Naive thymus-derived CD4-positive, alpha-beta T cell (primary cell): ENCODE results near the gene PRPS2. TPM values are rescaled to one million over a fixed set of nuclear protein-coding genes. Genes with fewer than 3 reads are reported as not detected.
A peak's percentile ranks its signal among the peaks of the same experiment; 100 is the strongest.

Experiments used
- ATAC-seq: fragments of 150-1000 bp; cut with Tn5 transposase; 2 replicates; pipeline ENCODE4 v1.10.0; 2021; ENCODE audit warnings: mild to moderate bottlenecking, moderate library complexity
- CTCF ChIA-PET: fragments of 350-600 bp; sonication (Branson Sonifier 250); formaldehyde crosslinking; loops from one replicate; lab custom pipeline; 2021; ENCODE audit warnings: antibody characterized with exemption; lab: Charles Lee
- POLR2A ChIA-PET: fragments of 350-600 bp; sonication (Branson Sonifier 250); formaldehyde crosslinking; loops from one replicate; lab custom pipeline; 2021; ENCODE audit warnings: antibody characterized with exemption, inconsistent platforms; lab: Charles Lee
- DNase-seq, 9 donors: peaks; one replicate each; pipeline versions ENCODE4 v3.0.0 to v3.0.0-alpha.2; 2020 to 2022; ENCODE audit warnings: mixed read lengths in 1 of 9
- H3K27ac ChIP-seq: one replicate; pipeline ENCODE4 v1.7.0; 2013; ENCODE audit warnings: mild to moderate bottlenecking, low read depth, low read length, moderate library complexity
- H3K27me3 ChIP-seq, 2 donors: one replicate each; pipeline ENCODE4 v1.7.0; 2013; ENCODE audit warnings: low read length in 2 of 2, mild to moderate bottlenecking in 2 of 2, moderate library complexity in 2 of 2; ENCODE audit not compliant: control insufficient read depth in 2 of 2, insufficient read depth in 2 of 2
- H3K36me3 ChIP-seq, 3 experiments: 1 replicate in 2 of 3; 2 replicates in 1 of 3; pipeline ENCODE4 v1.7.0; 2013; ENCODE audit warnings: low read length in 3 of 3, mild to moderate bottlenecking in 3 of 3, moderate library complexity in 1 of 3; ENCODE audit not compliant: insufficient read depth in 3 of 3, control insufficient read depth in 2 of 3
- H3K4me1 ChIP-seq, 2 donors: one replicate each; pipeline ENCODE4 v1.7.0; 2013; ENCODE audit warnings: low read length in 2 of 2, mild to moderate bottlenecking in 2 of 2, moderate library complexity in 1 of 2; ENCODE audit not compliant: control insufficient read depth in 2 of 2, insufficient read depth in 2 of 2
- H3K4me3 ChIP-seq: 2 replicates; pipeline ENCODE4 v1.7.0; 2013; ENCODE audit warnings: mild to moderate bottlenecking, low read length
- H3K9me3 ChIP-seq, 3 experiments: 1 replicate in 2 of 3; 2 replicates in 1 of 3; pipeline ENCODE4 v1.7.0; 2013; ENCODE audit warnings: low read length in 3 of 3; ENCODE audit not compliant: control insufficient read depth in 2 of 3
- H3K27ac Mint-ChIP-seq, 9 donors: one replicate each; pipeline ENCODE4 v1.8.0; 2020 to 2022; ENCODE audit warnings: mixed read lengths in 9 of 9, mild to moderate bottlenecking in 8 of 9, moderate library complexity in 5 of 9, inconsistent platforms in 2 of 9
- H3K27me3 Mint-ChIP-seq, 5 donors: one replicate each; pipeline ENCODE4 v1.8.0; 2021 to 2022; ENCODE audit warnings: mixed read lengths in 5 of 5, mild to moderate bottlenecking in 1 of 5
- H3K36me3 Mint-ChIP-seq, 5 donors: one replicate each; pipeline ENCODE4 v1.8.0; 2020 to 2022; ENCODE audit warnings: mixed read lengths in 5 of 5, mild to moderate bottlenecking in 3 of 5, inconsistent platforms in 1 of 5
- H3K4me1 Mint-ChIP-seq, 7 donors: one replicate each; pipeline ENCODE4 v1.8.0; 2020 to 2022; ENCODE audit warnings: mixed read lengths in 7 of 7, mild to moderate bottlenecking in 3 of 7, inconsistent platforms in 1 of 7
- H3K4me3 Mint-ChIP-seq, 10 donors: one replicate each; pipeline ENCODE4 v1.8.0; 2020 to 2022; ENCODE audit warnings: mild to moderate bottlenecking in 10 of 10, mixed read lengths in 10 of 10, moderate library complexity in 6 of 10, inconsistent platforms in 2 of 10
- H3K9me3 Mint-ChIP-seq, 11 donors: one replicate each; pipeline ENCODE4 v1.8.0; 2020 to 2022; ENCODE audit warnings: mixed read lengths in 11 of 11, mild to moderate bottlenecking in 4 of 11, inconsistent platforms in 1 of 11, moderate library complexity in 1 of 11
- intact Hi-C, 2 donors: fragments of 100-400 bp; cut with micrococcal nuclease; formaldehyde crosslinking; loops; one replicate each; pipeline ENCODE4 v1.15.1; 2023
- polyA plus RNA-seq, 2 donors: library from polyadenylated mRNA; unstranded; fragments of 300-500 nt; fragmentation: Illumina TruSeq; gene quantifications; one replicate each; pipeline ENCODE4 v1.2.3, GENCODE V29; 2021
- total RNA-seq, 6 experiments: library from RNA in 5 of 6; stranded (reverse) in 5 of 6; gene quantifications; 1 replicate in 5 of 6; 2 replicates in 1 of 6; pipeline ENCODE4 v1.2.3 and lab custom pipeline; 2021 to 2026

PRPS2 gene
- total and polyA plus RNA-seq, 7 experiments from 2014 or later = 24.7 to 95.8 (median 32.0) TPM

DNA sequence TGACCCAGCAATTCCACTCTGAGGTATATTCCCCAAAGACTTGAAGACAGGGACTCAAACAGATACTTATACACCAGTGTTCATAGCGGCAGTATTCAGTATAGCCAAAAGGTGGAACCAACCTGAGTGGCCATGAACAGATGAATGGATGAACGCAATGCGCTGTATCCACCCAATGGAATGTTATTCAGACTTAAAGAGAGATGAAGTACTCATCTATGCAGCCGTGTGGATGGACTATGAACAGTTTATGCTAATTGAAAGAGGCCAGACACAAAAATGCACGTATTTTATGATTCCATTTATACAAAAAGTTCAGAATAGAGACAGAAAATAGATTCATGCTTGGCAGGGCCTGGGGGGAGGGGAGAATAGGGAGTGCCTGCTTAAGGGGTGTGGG is 26.3 kb downstream of the PRPS2 start:
- CTCF ChIA-PET = no interaction called here
- no peak for ATAC-seq
- no peaks in the 10 kb centered on the region for H3K9me3 ChIP-seq
- H3K27me3 ChIP-seq = no peaks in the 10 kb centered on the region
- H3K36me3 Mint-ChIP-seq = peaks cover 0 to 23% (median 0%) of the 10 kb centered on the region in 5 donors
- no peak overlapping the region for H3K4me3 ChIP-seq
- no peak for DNase-seq
- H3K9me3 Mint-ChIP-seq = no peaks in the 10 kb centered on the region
- H3K27ac ChIP-seq = no peak overlapping the region
- H3K4me3 Mint-ChIP-seq = no peak overlapping the region
- POLR2A ChIA-PET = no interaction called here
- peaks cover 0 to 20% (median 0%) of the 10 kb centered on the region in 7 donors for H3K4me1 Mint-ChIP-seq
- H3K4me1 ChIP-seq = no peaks in the 10 kb centered on the region
- H3K36me3 ChIP-seq = peaks cover 0 to 20% (median 14%) of the 10 kb centered on the region in 3 experiments
- no peaks in the 10 kb centered on the region for H3K27me3 Mint-ChIP-seq
- H3K27ac Mint-ChIP-seq = no peak overlapping the region
- intact Hi-C loops = loop anchor here (2.0 to 10.0 kb wide), 3 partner anchors 27 to 687 kb away; no protein-coding TSS in a partner anchor

DNA sequence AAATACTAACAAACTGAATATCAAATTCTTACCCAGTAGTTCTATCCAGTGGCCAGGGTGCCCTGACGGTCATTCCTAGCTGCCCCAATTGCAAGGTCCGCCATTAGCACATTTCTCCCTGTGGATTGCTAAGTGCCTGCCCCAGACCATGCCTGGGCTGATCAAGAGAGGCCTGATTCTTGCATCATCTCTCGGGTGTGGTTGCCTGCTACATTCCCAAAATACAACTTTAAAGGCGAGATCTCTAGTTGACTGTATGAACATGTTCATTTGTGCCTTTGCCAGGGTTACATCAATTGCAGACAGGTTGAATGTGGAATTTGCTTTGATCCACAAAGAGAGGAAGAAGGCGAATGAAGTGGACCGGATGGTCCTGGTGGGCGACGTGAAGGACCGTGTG is 28.0 kb downstream of the PRPS2 start:
- no peaks in the 10 kb centered on the region for H3K9me3 Mint-ChIP-seq
- H3K9me3 ChIP-seq = no peaks in the 10 kb centered on the region
- ChIA-PET POLR2A (no interaction called here), CTCF (interaction anchor here (0.8 kb wide), 1 partner anchor 669 kb away, joined by 3 read pairs; no protein-coding TSS in a partner anchor)
- no peaks in the 10 kb centered on the region for H3K27me3 Mint-ChIP-seq
- ATAC-seq = no peak
- H3K27ac ChIP-seq = no peak overlapping the region
- no peak overlapping the region for H3K4me3 Mint-ChIP-seq
- H3K36me3 ChIP-seq = peaks cover 0 to 24% (median 14%) of the 10 kb centered on the region in 3 experiments
- no peak for DNase-seq
- no peak overlapping the region for H3K4me3 ChIP-seq
- no peaks in the 10 kb centered on the region for H3K4me1 ChIP-seq
- no peaks in the 10 kb centered on the region for H3K27me3 ChIP-seq
- peaks cover 0 to 27% (median 0%) of the 10 kb centered on the region in 5 donors for H3K36me3 Mint-ChIP-seq
- intact Hi-C loops = loop anchor here (10.0 kb wide), 2 partner anchors 276 to 686 kb away; no protein-coding TSS in a partner anchor
- no peak overlapping the region for H3K27ac Mint-ChIP-seq
- H3K4me1 Mint-ChIP-seq = peaks cover 0 to 11% (median 0%) of the 10 kb centered on the region in 7 donors

DNA sequence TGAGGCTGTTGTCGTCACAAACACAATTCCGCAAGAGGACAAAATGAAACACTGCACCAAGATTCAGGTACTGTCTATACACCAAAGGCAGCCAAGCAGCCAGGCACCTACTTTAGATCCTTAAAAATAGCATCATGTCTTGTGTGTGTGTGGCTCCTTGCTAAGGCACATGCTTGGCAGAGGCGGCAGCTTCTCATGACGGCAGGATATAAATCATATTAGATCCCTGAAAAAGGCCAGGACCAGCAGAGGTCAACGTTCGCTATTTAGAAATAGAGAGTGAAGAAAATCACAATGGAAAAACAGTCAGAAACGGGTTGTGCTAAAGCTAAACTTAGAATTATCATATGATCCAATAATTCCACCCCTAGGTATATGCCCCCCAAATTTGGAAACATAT is 29.5 kb downstream of the PRPS2 start:
- Histone ChIP-seq H3K4me1 (no peaks in the 10 kb centered on the region), H3K9me3 (no peaks in the 10 kb centered on the region), H3K36me3 (peaks cover 0 to 31% (median 14%) of the 10 kb centered on the region in 3 experiments), H3K27me3 (no peaks in the 10 kb centered on the region), H3K27ac (no peak overlapping the region), H3K4me3 (no peak overlapping the region)
- ChIA-PET CTCF (no interaction called here), POLR2A (no interaction called here)
- intact Hi-C loops = no loop called here
- peaks cover 0 to 36% (median 11%) of the 10 kb centered on the region in 5 donors for H3K36me3 Mint-ChIP-seq
- peaks cover 0 to 4% (median 0%) of the 10 kb centered on the region in 7 donors for H3K4me1 Mint-ChIP-seq
- H3K27ac Mint-ChIP-seq = no peak overlapping the region
- no peaks in the 10 kb centered on the region for H3K27me3 Mint-ChIP-seq
- no peak for DNase-seq
- peaks cover 0 to 2% (median 0%) of the 10 kb centered on the region in 11 donors for H3K9me3 Mint-ChIP-seq
- no peak overlapping the region for H3K4me3 Mint-ChIP-seq
- ATAC-seq = no peak

DNA sequence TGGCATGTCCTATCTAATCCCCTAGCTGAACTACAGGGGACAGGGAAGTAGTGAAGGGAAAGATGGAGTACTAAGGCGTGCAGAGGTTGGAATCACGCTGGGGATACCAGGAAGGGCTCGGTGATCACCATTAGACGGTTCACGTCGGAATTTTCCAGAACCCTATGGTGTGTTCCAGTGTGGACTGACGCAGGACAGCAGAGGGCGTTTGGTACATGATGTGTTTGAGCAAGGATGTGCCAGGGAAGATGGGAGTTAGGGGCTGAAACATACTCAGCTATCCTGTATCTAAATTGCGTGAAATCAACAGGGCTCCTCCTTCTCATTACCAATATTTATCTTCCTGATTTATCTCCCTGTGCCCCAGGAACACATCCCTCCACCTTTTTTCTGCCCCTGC is 33.7 kb downstream of the PRPS2 start:
- Histone ChIP-seq H3K4me1 (no peaks in the 10 kb centered on the region), H3K27ac (no peak overlapping the region), H3K9me3 (no peaks in the 10 kb centered on the region), H3K4me3 (no peak overlapping the region), H3K27me3 (no peaks in the 10 kb centered on the region), H3K36me3 (peaks cover 0 to 25% (median 9%) of the 10 kb centered on the region in 3 experiments)
- peaks cover 0 to 4% (median 0%) of the 10 kb centered on the region in 7 donors for H3K4me1 Mint-ChIP-seq
- ChIA-PET CTCF (no interaction called here), POLR2A (no interaction called here)
- no peak overlapping the region for H3K27ac Mint-ChIP-seq
- no peak overlapping the region for H3K4me3 Mint-ChIP-seq
- ATAC-seq (no peak), DNase-seq (no peak)
- intact Hi-C loops = no loop called here
- peaks cover 0 to 27% (median 11%) of the 10 kb centered on the region in 5 donors for H3K36me3 Mint-ChIP-seq
- peaks cover 0 to 2% (median 0%) of the 10 kb centered on the region in 11 donors for H3K9me3 Mint-ChIP-seq
- H3K27me3 Mint-ChIP-seq = peaks cover 0 to 8% (median 0%) of the 10 kb centered on the region in 5 donors

DNA sequence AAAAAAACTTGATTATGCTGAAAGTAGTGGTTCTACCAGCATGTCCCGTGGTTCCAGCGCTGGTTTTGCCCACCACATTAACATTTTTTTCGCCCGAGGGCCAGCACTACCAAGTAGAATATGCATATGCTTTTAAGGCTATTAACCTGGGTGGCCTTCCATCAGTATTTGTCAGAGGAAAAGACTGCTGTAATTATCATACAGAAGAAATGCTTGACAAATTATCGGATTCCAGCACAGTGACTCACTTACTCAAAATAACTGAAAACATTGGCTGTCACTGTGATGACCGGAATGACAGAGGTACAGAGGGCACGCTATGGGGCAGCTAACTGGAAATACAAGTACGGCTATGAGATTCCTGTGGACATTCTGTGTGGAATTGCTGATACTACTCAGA is 34.6 kb downstream of the PRPS2 start:
- Mint-ChIP-seq H3K4me3 (no peak overlapping the region), H3K27ac (no peak overlapping the region), H3K4me1 (peaks cover 0 to 4% (median 0%) of the 10 kb centered on the region in 7 donors), H3K9me3 (peaks cover 0 to 2% (median 0%) of the 10 kb centered on the region in 11 donors), H3K27me3 (peaks cover 0 to 8% (median 0%) of the 10 kb centered on the region in 5 donors), H3K36me3 (peaks cover 0 to 23% (median 11%) of the 10 kb centered on the region in 5 donors)
- ATAC-seq = no peak
- ChIA-PET CTCF (interaction anchor here (0.6 kb wide), 1 partner anchor 23 kb away, joined by 3 read pairs; no protein-coding TSS in a partner anchor), POLR2A (no interaction called here)
- H3K9me3 ChIP-seq = no peaks in the 10 kb centered on the region
- H3K4me3 ChIP-seq = no peak overlapping the region
- intact Hi-C loops = no loop called here
- H3K27me3 ChIP-seq = no peaks in the 10 kb centered on the region
- peaks cover 0 to 18% (median 4%) of the 10 kb centered on the region in 3 experiments for H3K36me3 ChIP-seq
- H3K4me1 ChIP-seq = no peaks in the 10 kb centered on the region
- no peak for DNase-seq
- no peak overlapping the region for H3K27ac ChIP-seq

DNA sequence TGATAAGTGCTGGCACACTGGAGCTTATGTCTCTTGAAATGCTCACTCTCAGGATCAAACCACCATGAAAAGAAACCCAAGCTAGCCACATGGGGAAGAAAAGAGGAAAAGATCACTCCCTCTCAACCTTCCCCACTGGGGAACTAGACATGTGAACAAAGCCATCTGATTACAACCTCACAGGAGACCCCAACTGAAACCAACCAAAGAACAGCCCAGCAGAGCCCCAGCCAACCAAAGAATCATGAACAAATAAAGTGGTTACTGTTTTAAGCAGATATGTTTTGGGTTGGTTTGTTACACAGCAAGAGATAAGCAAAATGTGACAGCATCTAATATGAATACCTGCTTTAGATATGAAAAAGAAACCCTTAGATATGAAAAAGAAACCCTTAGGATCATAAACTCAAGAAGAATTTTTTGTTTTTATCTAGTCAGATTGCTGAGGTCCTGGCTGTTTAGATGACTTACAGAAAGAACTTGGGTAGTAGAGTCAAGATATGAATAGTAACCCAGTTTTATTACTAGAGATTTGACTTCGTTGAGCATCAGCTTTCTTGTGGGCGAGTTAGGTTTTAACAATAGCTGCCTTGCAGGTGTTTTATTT is 52.0 kb downstream of the PRPS2 start:
- CTCF ChIA-PET = no interaction called here
- peaks cover 0 to 16% (median 8%) of the 10 kb centered on the region in 7 donors for H3K4me1 Mint-ChIP-seq

More for the DNA sequence above, 52.0 kb downstream of the PRPS2 start:
- Mint-ChIP-seq H3K9me3 (peaks cover 0 to 5% (median 0%) of the 10 kb centered on the region in 11 donors), H3K4me3 (peak overlapping the region in 9 of 10 donors; percentile 57 to 89 (median 81)), H3K27me3 (no peaks in the 10 kb centered on the region), H3K27ac (peak overlapping the region; percentile 80 to 98 (median 92)), H3K36me3 (peaks cover 0 to 10% (median 0%) of the 10 kb centered on the region in 5 donors)
- POLR2A ChIA-PET = no interaction called here
- H3K4me1 ChIP-seq = peaks cover 0 to 6% of the 10 kb centered on the region in 2 donors
- DNase-seq (no peak), ATAC-seq (no peak)
- intact Hi-C loops = no loop called here
- peak overlapping the region; percentile 46 for H3K4me3 ChIP-seq
- no peak overlapping the region for H3K27ac ChIP-seq
- H3K36me3 ChIP-seq = no peaks in the 10 kb centered on the region
- no peaks in the 10 kb centered on the region for H3K9me3 ChIP-seq
- no peaks in the 10 kb centered on the region for H3K27me3 ChIP-seq
